A549 (cell line): ENCODE data around the gene GTPBP6.

Experiments used
- BHLHE40 ChIP-seq: IDR thresholded peaks from 2 replicates; pipeline ENCODE4 v1.6.1; 2012; ENCODE audit warnings: low read depth, low read length, inconsistent platforms
- CBX2 ChIP-seq: fragments of 200-600 bp; sonication (generic); IDR thresholded peaks from 2 replicates; pipeline ENCODE4 v1.6.1; 2016; ENCODE audit warnings: low read depth, mild to moderate bottlenecking, borderline replicate concordance
- CBX8 ChIP-seq: fragments of 200-600 bp; sonication (generic); IDR thresholded peaks from 2 replicates; pipeline ENCODE4 v1.6.1; 2016
- CEBPB ChIP-seq, 2 experiments: fragments of >200 bp in 1 of 2; sonication (Bioruptor Twin) in 1 of 2; formaldehyde crosslinking in 1 of 2; IDR thresholded peaks; 2 replicates each; pipeline ENCODE4 v1.6.1; 2012 to 2016
- CTCF ChIP-seq: fragments of >200 bp; sonication (Bioruptor Twin); formaldehyde crosslinking; IDR thresholded peaks from 3 replicates; pipeline ENCODE4 v1.5.1; 2016
- EP300 ChIP-seq, 2 experiments: fragments of >200 bp; sonication (Bioruptor Twin); formaldehyde crosslinking; IDR thresholded peaks; 2 replicates in 1 of 2; 3 replicates in 1 of 2; pipeline ENCODE4 v1.6.1; 2016 to 2017
- HDAC2 ChIP-seq: fragments of 200-600 bp; sonication (generic); IDR thresholded peaks from 2 replicates; pipeline ENCODE4 v1.6.1; 2016
- HOXB5 ChIP-seq: fragments of 250-450 bp; sonication (Bioruptor Pico); IDR thresholded peaks from 2 replicates; pipeline ENCODE4 v1.5.0; 2020; ENCODE audit warnings: mild to moderate bottlenecking, moderate library complexity
- JUN ChIP-seq, 2 experiments: fragments of >200 bp; sonication (Bioruptor Twin); formaldehyde crosslinking; IDR thresholded peaks; 2 replicates in 1 of 2; 3 replicates in 1 of 2; pipeline ENCODE4 v1.6.1; 2016 to 2017
- MAX ChIP-seq: IDR thresholded peaks from 2 replicates; pipeline ENCODE4 v1.6.1; 2012
- POLR2A ChIP-seq: IDR thresholded peaks from 2 replicates; pipeline ENCODE4 v1.6.1; 2012; ENCODE audit warnings: mild to moderate bottlenecking, low read length
- RAD21 ChIP-seq, 2 experiments: fragments of >200 bp in 1 of 2; sonication (Bioruptor Twin) in 1 of 2; formaldehyde crosslinking in 1 of 2; IDR thresholded peaks in 1 of 2; conservative IDR thresholded peaks in 1 of 2; 2 replicates in 1 of 2; 3 replicates in 1 of 2; pipeline ENCODE4 v1.6.1; 2012 to 2018; ENCODE audit warnings: inconsistent platforms in 1 of 2
- SMC3 ChIP-seq: fragments of >200 bp; sonication (Bioruptor Twin); formaldehyde crosslinking; IDR thresholded peaks from 3 replicates; pipeline ENCODE4 v1.6.1; 2018; ENCODE audit warnings: inconsistent platforms

- TF ChIP-seq HDAC2, result no peak
- no peak for TF ChIP-seq BHLHE40
- no peak for TF ChIP-seq HOXB5
- TF ChIP-seq CTCF, result no peak
- no peak for TF ChIP-seq CBX8
- TF ChIP-seq RAD21 (conservative IDR thresholded peaks at IDR 0.05 in 1 of 2, IDR thresholded peaks at IDR 0.05 in 1 of 2), result no peak
- TF ChIP-seq JUN (IDR thresholded peaks at IDR 0.05), result no peak; a peak in 1 of 5 replicates
- TF ChIP-seq POLR2A, result no peak
- TF ChIP-seq CBX2, result no peak
- TF ChIP-seq CEBPB (IDR thresholded peaks at IDR 0.05), result no peak
- no peak for TF ChIP-seq EP300 (IDR thresholded peaks at IDR 0.05)
- TF ChIP-seq MAX, result no peak
- TF ChIP-seq SMC3, result no peak
Measured at GRCh38 chrX:317424-318067, 1.1 kb downstream of the GTPBP6 start.
